GM10248 (cell line): ENCODE data around the gene RASGRP2.

Source experiments
- CTCF ChIA-PET: fragments of 300-600 bp; sonication (Branson Sonifier 250); formaldehyde crosslinking; extraction: SDS; loops from one replicate; lab custom pipeline; 2021; ENCODE audit warnings: antibody characterized with exemption; lab: Yijun Ruan, JAX
- POLR2A ChIA-PET: fragments of 350-650 bp; sonication (Branson Sonifier 250); formaldehyde crosslinking; extraction: SDS; loops from one replicate; lab custom pipeline; 2020; ENCODE audit warnings: antibody characterized with exemption; lab: Yijun Ruan, JAX
- DNase-seq: peaks from one replicate; pipeline ENCODE4 v3.0.0; 2012; ENCODE audit errors: extremely low spot score
- TF ChIP-seq, protein P1 (sequence below): IDR thresholded peaks from 2 replicates; pipeline ENCODE4 v1.5.1; 2012; ENCODE audit warnings: mild to moderate bottlenecking, low read depth; ENCODE audit errors: extremely low read depth, missing control alignments, control extremely low read depth

Gene RASGRP2

GRCh38 chr11:64759722-64760719, 16.1 kb upstream of the RASGRP2 start, which contains the start of gene PYGM:
Gene PYGM (minus strand): TSS chr11:64759974. CDS start chr11:64759898, 76 bp downstream.
- DNase-seq = peak; percentile 25
- CTCF ChIA-PET = interaction anchor here (0.9 to 2.0 kb wide), 5 partner anchors 8 to 24 kb away, joined by 3 to 9 read pairs (median 3); partner anchors contain the start of gene SF1
- TF ChIP-seq, protein P1, sequence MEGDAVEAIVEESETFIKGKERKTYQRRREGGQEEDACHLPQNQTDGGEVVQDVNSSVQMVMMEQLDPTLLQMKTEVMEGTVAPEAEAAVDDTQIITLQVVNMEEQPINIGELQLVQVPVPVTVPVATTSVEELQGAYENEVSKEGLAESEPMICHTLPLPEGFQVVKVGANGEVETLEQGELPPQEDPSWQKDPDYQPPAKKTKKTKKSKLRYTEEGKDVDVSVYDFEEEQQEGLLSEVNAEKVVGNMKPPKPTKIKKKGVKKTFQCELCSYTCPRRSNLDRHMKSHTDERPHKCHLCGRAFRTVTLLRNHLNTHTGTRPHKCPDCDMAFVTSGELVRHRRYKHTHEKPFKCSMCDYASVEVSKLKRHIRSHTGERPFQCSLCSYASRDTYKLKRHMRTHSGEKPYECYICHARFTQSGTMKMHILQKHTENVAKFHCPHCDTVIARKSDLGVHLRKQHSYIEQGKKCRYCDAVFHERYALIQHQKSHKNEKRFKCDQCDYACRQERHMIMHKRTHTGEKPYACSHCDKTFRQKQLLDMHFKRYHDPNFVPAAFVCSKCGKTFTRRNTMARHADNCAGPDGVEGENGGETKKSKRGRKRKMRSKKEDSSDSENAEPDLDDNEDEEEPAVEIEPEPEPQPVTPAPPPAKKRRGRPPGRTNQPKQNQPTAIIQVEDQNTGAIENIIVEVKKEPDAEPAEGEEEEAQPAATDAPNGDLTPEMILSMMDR = no peak
- POLR2A ChIA-PET = interaction anchor here (0.6 to 2.0 kb wide), 5 partner anchors 10 to 576 kb away, joined by 3 to 6 read pairs (median 4); partner anchors contain the start of gene SF1

DNA sequence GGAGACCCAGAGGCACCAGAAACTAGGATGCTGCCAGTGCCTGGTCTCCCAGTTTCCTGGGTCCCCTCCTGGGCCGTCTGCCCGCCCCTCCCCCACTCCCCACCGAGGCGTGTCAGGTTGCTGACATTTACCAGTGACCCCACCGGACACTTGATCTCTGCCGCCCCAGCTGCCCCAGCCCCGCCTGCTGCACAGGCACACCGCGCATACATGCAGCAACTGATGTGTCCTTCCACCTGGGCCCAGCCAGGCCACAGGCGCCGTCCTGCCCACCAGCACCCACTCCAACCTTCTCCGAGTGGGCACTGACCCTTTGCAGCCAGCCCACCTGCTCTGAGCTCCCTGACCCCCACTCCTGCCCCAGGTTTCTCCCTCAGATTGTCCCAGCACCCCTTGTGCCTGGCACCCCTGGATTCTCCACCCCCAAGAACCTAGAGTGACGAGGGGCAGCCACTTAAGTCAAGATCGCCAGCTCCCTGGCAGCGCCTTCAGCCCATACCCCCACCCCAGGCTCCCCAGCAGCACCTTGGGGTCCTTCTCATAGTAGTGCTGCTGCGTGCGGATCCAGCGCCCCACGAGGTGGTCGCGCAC, 15.3 kb upstream of the RASGRP2 start:
- ChIA-PET CTCF (interaction anchor here (0.9 to 2.0 kb wide), 5 partner anchors 8 to 23 kb away, joined by 3 to 9 read pairs (median 3); partner anchors contain the start of gene SF1), POLR2A (interaction anchor here (0.6 to 2.0 kb wide), 2 partner anchors 15 to 19 kb away, joined by 4 read pairs; partner anchors contain the start of gene SF1)
- TF ChIP-seq, protein P1 = no peak
- peak; percentile 10 for DNase-seq

DNA sequence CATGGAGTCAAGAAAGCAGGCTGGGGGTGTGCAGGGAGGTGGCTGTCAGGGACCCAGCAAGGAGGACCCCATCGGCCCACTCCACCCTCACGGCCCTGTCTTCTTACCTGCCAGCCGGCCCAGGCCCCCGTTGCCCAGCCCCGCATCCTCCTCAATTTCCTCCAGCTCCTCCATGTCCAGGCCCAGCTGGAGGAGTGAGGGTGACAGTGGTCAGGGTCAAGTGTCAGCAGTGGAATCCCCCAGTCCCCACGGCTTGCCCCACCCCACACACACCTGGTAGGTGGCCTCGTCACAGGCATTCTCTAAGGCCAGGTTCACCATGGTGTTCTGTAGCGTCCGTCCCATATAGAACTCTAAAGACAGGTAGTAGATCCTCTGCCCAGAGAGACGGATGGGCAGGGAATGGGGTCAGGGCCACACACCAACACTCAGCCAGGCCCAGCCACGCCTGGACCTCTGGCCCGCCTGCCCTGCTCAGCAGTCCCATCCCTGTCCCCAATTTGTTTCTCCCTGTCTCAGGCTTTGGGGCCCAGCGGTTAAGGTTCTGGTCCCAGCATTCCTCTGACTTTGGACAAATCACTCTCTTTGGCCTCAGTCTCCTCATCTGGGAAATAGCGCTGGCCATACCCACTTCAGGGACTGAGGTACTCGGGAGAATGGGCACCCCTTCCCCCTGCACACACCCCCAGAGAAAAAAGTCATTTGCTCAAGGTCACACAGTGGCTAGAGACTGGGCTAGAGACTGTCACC, 14.6 kb upstream of the RASGRP2 start:
- TF ChIP-seq, protein P1 = no peak
- peak; percentile 22 for DNase-seq
- ChIA-PET POLR2A (interaction anchor here (0.9 kb wide), 1 partner anchor 13 kb away, joined by 3 read pairs; no protein-coding TSS in a partner anchor), CTCF (interaction anchor here (0.9 to 1.8 kb wide), 4 partner anchors 9 to 14 kb away, joined by 3 to 9 read pairs (median 3); partner anchors contain the start of gene RASGRP2)

DNA sequence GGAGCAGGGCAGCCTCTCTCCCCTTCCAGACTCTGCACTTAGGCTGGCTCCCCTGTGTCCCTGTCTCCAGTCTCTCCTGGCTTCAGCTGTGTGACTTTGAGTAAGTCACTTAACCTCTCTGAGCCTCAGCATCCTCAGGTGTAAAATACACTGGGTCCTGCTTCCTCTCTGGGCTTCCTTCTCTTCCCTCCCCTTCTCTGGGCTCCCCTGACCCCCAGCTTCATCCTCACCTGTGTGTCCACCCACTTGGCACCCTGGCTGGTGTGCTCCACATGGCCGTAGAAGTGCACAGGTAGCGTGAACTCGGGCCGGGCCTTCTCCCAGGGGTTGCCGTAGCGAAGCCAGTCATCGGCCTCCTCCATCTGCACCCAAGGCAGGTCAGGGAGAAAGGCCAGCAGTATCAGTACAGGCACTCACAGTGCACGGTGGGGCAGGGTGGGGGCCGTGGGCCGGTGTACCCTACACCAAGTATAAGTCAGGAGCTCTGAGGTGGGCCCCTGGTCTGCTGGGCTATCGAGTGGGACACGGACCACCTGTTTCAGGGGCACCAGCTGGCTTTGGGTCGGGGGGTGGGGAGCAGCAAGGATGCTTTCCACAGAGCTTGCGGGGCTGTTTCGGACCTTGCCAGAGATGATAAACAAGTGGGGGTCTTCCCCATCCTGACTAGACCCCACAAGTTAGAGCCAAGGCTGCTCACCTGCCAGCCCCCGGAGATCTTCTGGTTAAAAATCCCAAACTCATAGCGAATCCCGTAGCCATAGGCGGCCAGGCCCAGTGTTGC, 13.8 kb upstream of the RASGRP2 start:
- ChIA-PET CTCF (interaction anchor here (0.9 to 1.6 kb wide), 3 partner anchors 10 to 15 kb away, joined by 3 read pairs; partner anchors contain the start of gene RASGRP2), POLR2A (interaction anchor here (0.9 kb wide), 1 partner anchor 13 kb away, joined by 3 read pairs; no protein-coding TSS in a partner anchor)
- DNase-seq = peak; percentile 11
- TF ChIP-seq, protein P1 = no peak

- ChIA-PET CTCF (interaction anchor here (1.3 to 1.4 kb wide), 2 partner anchors 8 to 401 kb away, joined by 4 to 6 read pairs; no protein-coding TSS in a partner anchor), POLR2A (interaction anchor here (0.5 kb wide), 1 partner anchor 144 kb away, joined by 5 read pairs; no protein-coding TSS in a partner anchor)
- DNase-seq = peak; percentile 8
- TF ChIP-seq, protein P1 = no peak
These were observed 11.9 kb upstream of the RASGRP2 start for GRCh38 chr11:64755681-64756361.
